Skin epidermis (tissue), 12 donors: ENCODE measurements around the gene EME2.
A peak's percentile ranks its signal among the peaks of the same experiment; 100 is the strongest.
"Not testable (repeated sequence)": the region's sequence is repeated elsewhere in the genome, so short reads cannot be mapped to it uniquely, and the experiment has no call there.

Source experiments
- H3K27ac ChIP-seq, 21 experiments: fragments of 200-600 bp; sonication (generic) in 11 of 21; one replicate each; pipeline ENCODE4 v1.5.0; 2020; ENCODE audit warnings: mild to moderate bottlenecking in 3 of 21, inconsistent platforms in 2 of 21, moderate library complexity in 2 of 21
- H3K4me3 ChIP-seq, 7 experiments: fragments of 200-600 bp; sonication (generic) in 2 of 7; one replicate each; pipeline ENCODE4 v1.5.0; 2020; ENCODE audit warnings: inconsistent platforms in 2 of 7, mild to moderate bottlenecking in 2 of 7, moderate library complexity in 1 of 7

The EME2 gene

GRCh38 chr16:1772362-1772907 lies at the start of gene EME2:
TSS of gene EME2 (plus strand) at chr16:1772810. CDS start at chr16:1773228, 418 bp downstream.
- H3K4me3 ChIP-seq: peak within 1 kb of the TSS; percentile 68 to 98 (median 86)
- H3K27ac ChIP-seq: peak within 1 kb of the TSS; percentile 85 to 99 (median 94)

- Histone ChIP-seq H3K4me3 (no peak overlapping the region), H3K27ac (peak overlapping the region in 16 of 21 experiments; percentile 11 to 80 (median 64))
Observed at GRCh38 chr16:1723450-1724147, 49.0 kb upstream of the EME2 start.

GRCh38 chr16:1724491-1724890 lies 48.1 kb upstream of the EME2 start:
- H3K4me3 ChIP-seq: no peak overlapping the region
- no peak overlapping the region for H3K27ac ChIP-seq

- no peak overlapping the region for H3K27ac ChIP-seq
- H3K4me3 ChIP-seq: no peak overlapping the region
Observed at GRCh38 chr16:1726661-1727502, 45.7 kb upstream of the EME2 start.

GRCh38 chr16:1727651-1728624 lies 44.7 kb upstream of the EME2 start:
- Histone ChIP-seq H3K4me3 (no peak overlapping the region), H3K27ac (no peak overlapping the region)

GRCh38 chr16:1729026-1729425 lies 43.6 kb upstream of the EME2 start:
- no peak overlapping the region for H3K4me3 ChIP-seq
- H3K27ac ChIP-seq: no peak overlapping the region

GRCh38 chr16:1729445-1729844 lies 43.2 kb upstream of the EME2 start:
- Histone ChIP-seq H3K27ac (no peak overlapping the region), H3K4me3 (no peak overlapping the region)

GRCh38 chr16:1731073-1731472 lies 41.5 kb upstream of the EME2 start:
- H3K27ac ChIP-seq: peak overlapping the region in 1 of 21 experiments; percentile 2
- no peak overlapping the region for H3K4me3 ChIP-seq

GRCh38 chr16:1731603-1732002 lies 41.0 kb upstream of the EME2 start:
- H3K27ac ChIP-seq: peak overlapping the region in 2 of 21 experiments; percentile 1 to 50

GRCh38 chr16:1732071-1732470 lies 40.5 kb upstream of the EME2 start:
- H3K27ac ChIP-seq: peak overlapping the region in 2 of 21 experiments; percentile 1 to 50
- no peak overlapping the region for H3K4me3 ChIP-seq

More at GRCh38 chr16:1731603-1732002, 41.0 kb upstream of the EME2 start:
- no peak overlapping the region for H3K4me3 ChIP-seq

GRCh38 chr16:1732551-1732987 lies 40.0 kb upstream of the EME2 start:
- peak overlapping the region in 1 of 21 experiments; percentile 6 for H3K27ac ChIP-seq

GRCh38 chr16:1734123-1734522 lies 38.5 kb upstream of the EME2 start:
- Histone ChIP-seq H3K4me3 (no peak overlapping the region), H3K27ac (no peak overlapping the region)

More at GRCh38 chr16:1732551-1732987, 40.0 kb upstream of the EME2 start:
- H3K4me3 ChIP-seq: not testable (repeated sequence)

GRCh38 chr16:1734816-1735215 lies 37.8 kb upstream of the EME2 start:
- Histone ChIP-seq H3K4me3 (no peak overlapping the region), H3K27ac (no peak overlapping the region)

GRCh38 chr16:1740234-1740633 lies 32.4 kb upstream of the EME2 start:
- no peak overlapping the region for H3K4me3 ChIP-seq
- H3K27ac ChIP-seq: no peak overlapping the region

GRCh38 chr16:1740781-1741490 lies 31.7 kb upstream of the EME2 start:
- Histone ChIP-seq H3K27ac (no peak overlapping the region), H3K4me3 (no peak overlapping the region)

GRCh38 chr16:1741553-1742165 lies 31.0 kb upstream of the EME2 start:
- H3K4me3 ChIP-seq: no peak overlapping the region
- H3K27ac ChIP-seq: no peak overlapping the region

GRCh38 chr16:1743376-1744337 lies 29.0 kb upstream of the EME2 start:
- H3K4me3 ChIP-seq: no peak overlapping the region

More at GRCh38 chr16:1743376-1744337, 29.0 kb upstream of the EME2 start:
- H3K27ac ChIP-seq: peak overlapping the region in 4 of 21 experiments; percentile 2 to 35 (median 17)
